Dendritic cell treated with granulocyte-macrophage colony-stimulating factor and Interleukin-4, amounts not matched to agents 40 ng/mL and 50 ng/mL, for 4 days (primary cell): ENCODE measurements around the gene STAC.

Source experiments
- H3K27ac Mint-ChIP-seq: one replicate; pipeline ENCODE4 v1.8.0; 2022; ENCODE audit warnings: mild to moderate bottlenecking, mixed read lengths
- H3K27me3 Mint-ChIP-seq: one replicate; pipeline ENCODE4 v1.8.0; 2022; ENCODE audit warnings: mild to moderate bottlenecking, mixed read lengths
- H3K36me3 Mint-ChIP-seq: one replicate; pipeline ENCODE4 v1.8.0; 2022; ENCODE audit warnings: low read depth, mixed read lengths
- H3K4me1 Mint-ChIP-seq: one replicate; pipeline ENCODE4 v1.8.0; 2022; ENCODE audit warnings: low read depth, mixed read lengths
- H3K4me3 Mint-ChIP-seq: one replicate; pipeline ENCODE4 v1.8.0; 2022; ENCODE audit warnings: mild to moderate bottlenecking, moderate library complexity, mixed read lengths
- H3K9me3 Mint-ChIP-seq: one replicate; pipeline ENCODE4 v1.8.0; 2022; ENCODE audit warnings: mixed read lengths
- intact Hi-C: fragments of 100-400 bp; cut with micrococcal nuclease; formaldehyde crosslinking; loops from one replicate; pipeline ENCODE4 v1.15.0; 2022

Gene STAC

DNA sequence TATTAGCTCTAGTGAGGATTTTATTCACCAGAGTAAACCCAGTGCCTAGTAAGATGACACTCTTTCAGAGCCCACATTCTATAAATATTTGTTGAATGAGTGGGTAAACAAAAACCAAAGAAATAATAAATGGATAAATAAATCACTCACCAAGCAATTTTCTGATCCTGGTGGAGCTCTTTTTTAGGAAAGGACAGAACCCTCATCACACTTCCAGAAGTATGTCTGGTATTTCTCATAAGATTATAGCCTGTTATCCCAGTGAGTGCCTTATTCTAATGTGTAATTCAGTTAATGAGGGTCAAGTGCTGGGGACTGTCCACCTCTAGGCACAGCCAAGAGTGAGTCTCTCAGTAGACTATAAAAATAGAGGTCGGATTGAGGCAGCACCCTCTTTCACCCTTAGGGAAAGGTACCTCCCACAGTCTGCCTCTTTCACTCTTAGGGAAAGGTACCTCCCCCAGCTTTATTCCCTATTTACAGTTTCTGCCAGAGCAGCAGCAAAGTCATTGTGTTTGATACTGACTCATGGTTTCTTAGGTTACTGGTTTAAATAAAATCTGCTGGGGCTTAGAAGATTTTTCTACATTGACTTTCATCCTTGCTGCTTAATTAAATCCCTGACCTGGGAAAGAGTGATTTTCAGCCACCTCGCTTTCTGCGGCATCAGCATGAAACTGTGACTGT, 145.0 kb downstream of the STAC start:
- Mint-ChIP-seq H3K4me3 (no peak overlapping the region), H3K27ac (no peak overlapping the region), H3K27me3 (no peaks in the 10 kb centered on the region), H3K9me3 (no peaks in the 10 kb centered on the region), H3K4me1 (no peaks in the 10 kb centered on the region), H3K36me3 (peaks cover 79% of the 10 kb centered on the region)
- intact Hi-C loops, result no loop called here

- Mint-ChIP-seq H3K27ac (no peak overlapping the region), H3K9me3 (peaks cover 9% of the 10 kb centered on the region), H3K27me3 (peaks cover 4% of the 10 kb centered on the region), H3K36me3 (peaks cover 64% of the 10 kb centered on the region), H3K4me1 (peaks cover 31% of the 10 kb centered on the region), H3K4me3 (no peak overlapping the region)
- intact Hi-C loops, result no loop called here
These were observed 157.9 kb downstream of the STAC start for GRCh38 chr3:36538136-36538749.

DNA sequence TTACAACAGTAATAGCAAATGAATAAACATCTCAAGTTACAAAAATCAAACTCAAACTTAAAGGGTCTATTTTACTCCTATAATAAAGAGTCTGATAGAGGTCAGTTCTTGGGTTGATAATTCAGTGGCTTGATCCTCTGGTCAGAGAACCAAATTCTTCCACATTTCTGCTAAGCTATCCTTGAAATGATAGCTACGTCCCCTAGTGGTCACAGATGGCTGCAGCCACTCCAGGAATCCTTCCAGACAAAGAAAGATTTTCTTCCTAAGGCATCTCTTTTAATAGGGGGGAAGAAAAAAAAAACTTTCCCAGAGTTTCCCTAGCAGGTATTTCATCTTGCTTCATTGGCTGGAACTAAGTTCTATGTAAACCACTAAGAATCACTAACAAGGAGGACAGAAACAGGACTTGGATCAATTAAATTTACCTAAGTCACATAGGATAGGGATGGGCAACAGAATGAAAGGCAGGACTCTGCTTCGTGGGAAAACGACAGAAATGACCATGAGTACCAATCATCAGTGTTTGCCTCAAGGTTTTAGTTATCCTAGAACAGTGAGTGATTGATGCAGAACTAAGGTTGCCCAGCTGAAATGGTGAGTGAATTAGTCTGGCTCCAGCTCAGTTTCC, 160.7 kb downstream of the STAC start:
- Mint-ChIP-seq H3K27me3 (peaks cover 4% of the 10 kb centered on the region), H3K36me3 (peaks cover 59% of the 10 kb centered on the region), H3K27ac (no peak overlapping the region), H3K4me1 (peaks cover 31% of the 10 kb centered on the region), H3K4me3 (no peak overlapping the region), H3K9me3 (no peaks in the 10 kb centered on the region)
- intact Hi-C loops, result loop anchor here (5.0 kb wide), 2 partner anchors 134 to 574 kb away; no protein-coding TSS in a partner anchor

GRCh38 chr3:36542186-36542585, 161.9 kb downstream of the STAC start:
- intact Hi-C loops, result loop anchor here (5.0 kb wide), 2 partner anchors 135 to 575 kb away; no protein-coding TSS in a partner anchor
- Mint-ChIP-seq H3K4me1 (peaks cover 22% of the 10 kb centered on the region), H3K27me3 (peaks cover 4% of the 10 kb centered on the region), H3K27ac (no peak overlapping the region), H3K9me3 (no peaks in the 10 kb centered on the region), H3K36me3 (peaks cover 58% of the 10 kb centered on the region), H3K4me3 (no peak overlapping the region)

GRCh38 chr3:36543276-36543997, 163.1 kb downstream of the STAC start:
- intact Hi-C loops, result loop anchor here (5.0 kb wide), 2 partner anchors 136 to 576 kb away; no protein-coding TSS in a partner anchor
- Mint-ChIP-seq H3K27ac (no peak overlapping the region), H3K9me3 (peaks cover 8% of the 10 kb centered on the region), H3K36me3 (peaks cover 65% of the 10 kb centered on the region), H3K4me3 (no peak overlapping the region), H3K27me3 (peaks cover 4% of the 10 kb centered on the region), H3K4me1 (peaks cover 22% of the 10 kb centered on the region)

DNA sequence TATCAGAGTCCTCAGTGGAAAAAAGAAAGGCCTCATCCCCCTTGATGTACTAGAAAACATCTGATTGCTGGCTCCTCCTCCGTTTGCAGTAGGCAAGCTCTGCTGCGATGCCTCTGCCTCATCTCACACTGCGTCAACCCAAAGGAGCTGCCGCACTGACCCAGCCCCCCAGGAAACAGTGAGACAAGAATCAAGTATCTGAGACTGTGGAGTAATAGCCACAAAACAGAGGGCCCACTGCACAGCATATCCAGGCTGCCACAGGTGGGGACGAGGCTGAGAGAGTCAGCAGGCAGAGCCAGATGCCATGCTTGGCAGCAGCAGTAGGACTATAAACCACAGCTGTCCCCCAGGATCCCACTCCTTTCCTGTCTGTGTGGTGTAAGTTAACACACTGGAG, 165.9 kb downstream of the STAC start:
- Mint-ChIP-seq H3K4me3 (no peak overlapping the region), H3K36me3 (peaks cover 67% of the 10 kb centered on the region), H3K27me3 (peaks cover 4% of the 10 kb centered on the region), H3K4me1 (peaks cover 12% of the 10 kb centered on the region), H3K9me3 (peaks cover 15% of the 10 kb centered on the region), H3K27ac (no peak overlapping the region)
- intact Hi-C loops, result no loop called here

GRCh38 chr3:36548712-36549111, 168.4 kb downstream of the STAC start:
- Mint-ChIP-seq H3K27me3 (no peaks in the 10 kb centered on the region), H3K4me3 (no peak overlapping the region), H3K9me3 (peaks cover 15% of the 10 kb centered on the region), H3K4me1 (no peaks in the 10 kb centered on the region), H3K27ac (no peak overlapping the region), H3K36me3 (peaks cover 58% of the 10 kb centered on the region)
- intact Hi-C loops, result no loop called here

GRCh38 chr3:36557021-36557707, 176.9 kb downstream of the STAC start:
- Mint-ChIP-seq H3K36me3 (no peaks in the 10 kb centered on the region), H3K9me3 (no peaks in the 10 kb centered on the region), H3K27me3 (no peaks in the 10 kb centered on the region), H3K4me3 (no peak overlapping the region), H3K4me1 (peaks cover 19% of the 10 kb centered on the region), H3K27ac (no peak overlapping the region)
- intact Hi-C loops, result no loop called here

- H3K36me3 Mint-ChIP-seq, result no peaks in the 10 kb centered on the region
- no peaks in the 10 kb centered on the region for H3K27me3 Mint-ChIP-seq
- no peaks in the 10 kb centered on the region for H3K9me3 Mint-ChIP-seq
- H3K4me1 Mint-ChIP-seq, result peaks cover 19% of the 10 kb centered on the region
- H3K27ac Mint-ChIP-seq, result peak overlapping the region; percentile 5
- no peak overlapping the region for H3K4me3 Mint-ChIP-seq
- intact Hi-C loops, result no loop called here
These were observed 177.6 kb downstream of the STAC start for GRCh38 chr3:36557708-36558421.

DNA sequence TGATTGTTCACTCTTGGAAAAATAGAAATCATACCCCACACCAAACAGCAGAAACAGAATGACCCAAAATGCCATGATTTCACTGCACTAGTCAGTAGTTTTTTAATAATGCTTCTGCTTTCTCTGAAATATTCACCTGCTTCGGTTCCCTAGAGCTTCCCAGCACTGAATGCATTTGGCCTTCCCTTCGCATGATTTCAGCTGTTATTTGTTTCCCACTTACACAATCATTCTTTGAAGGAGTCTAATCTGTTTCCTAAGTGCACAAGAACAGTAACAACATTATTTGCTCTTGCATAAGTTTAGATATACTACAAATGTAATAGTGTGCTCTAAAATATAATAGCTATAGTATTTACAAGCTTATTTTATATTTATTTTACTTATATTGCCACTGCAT, 178.7 kb downstream of the STAC start:
- Mint-ChIP-seq H3K4me1 (peaks cover 19% of the 10 kb centered on the region), H3K27me3 (no peaks in the 10 kb centered on the region), H3K36me3 (no peaks in the 10 kb centered on the region), H3K27ac (no peak overlapping the region), H3K9me3 (no peaks in the 10 kb centered on the region), H3K4me3 (no peak overlapping the region)
- intact Hi-C loops, result no loop called here

DNA sequence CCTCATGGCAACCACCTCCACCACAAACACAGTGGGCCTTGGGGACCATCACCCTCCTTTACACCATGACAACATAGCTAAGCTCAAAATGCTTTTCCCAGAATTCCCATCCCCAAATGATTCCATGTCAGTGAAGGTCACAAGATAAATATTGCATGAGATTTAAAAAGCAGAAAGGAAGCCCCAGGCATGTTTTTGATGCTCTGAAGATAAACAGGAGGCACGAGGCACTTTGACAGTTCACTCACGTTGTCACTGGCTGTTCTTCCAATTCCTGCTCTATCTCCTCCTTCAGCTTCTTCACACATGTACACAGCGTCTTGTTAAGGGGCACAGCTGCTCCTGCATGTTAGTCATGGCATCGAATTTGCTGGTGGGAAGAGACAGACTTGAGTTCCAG, 180.4 kb downstream of the STAC start:
- Mint-ChIP-seq H3K27ac (no peak overlapping the region), H3K36me3 (no peaks in the 10 kb centered on the region), H3K9me3 (no peaks in the 10 kb centered on the region), H3K4me1 (peaks cover 19% of the 10 kb centered on the region), H3K27me3 (no peaks in the 10 kb centered on the region), H3K4me3 (no peak overlapping the region)
- intact Hi-C loops, result no loop called here

- Mint-ChIP-seq H3K27ac (no peak overlapping the region), H3K9me3 (peaks cover 3% of the 10 kb centered on the region), H3K4me3 (no peak overlapping the region), H3K4me1 (peaks cover 18% of the 10 kb centered on the region), H3K27me3 (no peaks in the 10 kb centered on the region), H3K36me3 (no peaks in the 10 kb centered on the region)
- intact Hi-C loops, result no loop called here
These were observed 181.3 kb downstream of the STAC start for GRCh38 chr3:36561601-36562000.

GRCh38 chr3:36562945-36563344, 182.6 kb downstream of the STAC start:
- H3K4me3 Mint-ChIP-seq, result no peak overlapping the region
- no peaks in the 10 kb centered on the region for H3K27me3 Mint-ChIP-seq
- H3K27ac Mint-ChIP-seq, result no peak overlapping the region
- intact Hi-C loops, result no loop called here
- peaks cover 11% of the 10 kb centered on the region for H3K9me3 Mint-ChIP-seq
- no peaks in the 10 kb centered on the region for H3K36me3 Mint-ChIP-seq
- H3K4me1 Mint-ChIP-seq, result peaks cover 6% of the 10 kb centered on the region
